ENCODE measurements around the gene YY1. TPM values are rescaled to one million over a fixed set of nuclear protein-coding genes. Genes with fewer than 3 reads are reported as not detected.

YY1 gene
- total RNA-seq, 1 donor from 2014 or later, result 87.5 TPM

- TF ChIP-seq EZH2 (IDR thresholded peaks at IDR 0.05; ENCODE audit: insufficient read depth, low read length), result no peak
- TF ChIP-seq CTCF (IDR thresholded peaks at IDR 0.05; ENCODE audit: insufficient read depth, low read depth, low read length), result no peak
- no peak overlapping the region for H3K27ac ChIP-seq (ENCODE audit: low read depth, low read length)
- Mint-ChIP-seq H3K9me3 (ENCODE audit: unreplicated experiment) (no peaks in the 10 kb centered on the region), H3K4me1 (ENCODE audit: low read depth, unreplicated experiment) (no peaks in the 10 kb centered on the region), H3K4me3 (ENCODE audit: unreplicated experiment) (no peak overlapping the region), H3K27ac (ENCODE audit: unreplicated experiment) (no peak overlapping the region), H3K27me3 (ENCODE audit: low read depth, unreplicated experiment) (peaks cover 13% of the 10 kb centered on the region), H3K36me3 (ENCODE audit: low read depth, unreplicated experiment) (peaks cover 21% of the 10 kb centered on the region)
- H3K4me2 ChIP-seq (ENCODE audit: low read length), result no peak overlapping the region
- no peaks in the 10 kb centered on the region for H3K36me3 ChIP-seq (ENCODE audit: insufficient read depth, low read length)
- DNase-seq (ENCODE audit: low read depth) (no peak), FAIRE-seq (no peak)
- H3K9ac ChIP-seq (ENCODE audit: low read length), result no peak overlapping the region
- no peaks in the 10 kb centered on the region for H3K9me3 ChIP-seq (ENCODE audit: insufficient read depth, low read depth, low read length)
- H3K27me3 ChIP-seq (ENCODE audit: insufficient read depth, low read length), result no peaks in the 10 kb centered on the region
- H2AFZ ChIP-seq (ENCODE audit: low read depth, low read length), result no peak overlapping the region
- no peaks in the 10 kb centered on the region for H3K4me1 ChIP-seq (ENCODE audit: insufficient read depth, low read length)
- H3K79me2 ChIP-seq (ENCODE audit: insufficient read depth, low read length), result no peaks in the 10 kb centered on the region
- no peaks in the 10 kb centered on the region for H4K20me1 ChIP-seq (ENCODE audit: insufficient read depth, low read length)
- H3K4me3 ChIP-seq (ENCODE audit: insufficient read depth, low read depth, low read length), result no peak overlapping the region
Measured at GRCh38 chr14:100330007-100330344, 91.0 kb downstream of the YY1 start.

- H3K4me1 ChIP-seq (ENCODE audit: insufficient read depth, low read length), result no peaks in the 10 kb centered on the region
Measured at GRCh38 chr14:100330388-100330931, 91.5 kb downstream of the YY1 start.

More at GRCh38 chr14:100330388-100330931, 91.5 kb downstream of the YY1 start:
- Histone ChIP-seq H2AFZ (ENCODE audit: low read depth, low read length) (no peak overlapping the region), H3K36me3 (ENCODE audit: insufficient read depth, low read length) (no peaks in the 10 kb centered on the region), H3K9me3 (ENCODE audit: insufficient read depth, low read depth, low read length) (no peaks in the 10 kb centered on the region), H3K27ac (ENCODE audit: low read depth, low read length) (no peak overlapping the region), H3K4me3 (ENCODE audit: insufficient read depth, low read depth, low read length) (no peak overlapping the region), H3K4me2 (ENCODE audit: low read length) (no peak overlapping the region), H4K20me1 (ENCODE audit: insufficient read depth, low read length) (no peaks in the 10 kb centered on the region), H3K79me2 (ENCODE audit: insufficient read depth, low read length) (no peaks in the 10 kb centered on the region), H3K9ac (ENCODE audit: low read length) (no peak overlapping the region), H3K27me3 (ENCODE audit: insufficient read depth, low read length) (no peaks in the 10 kb centered on the region)
- Mint-ChIP-seq H3K27ac (ENCODE audit: unreplicated experiment) (no peak overlapping the region), H3K4me1 (ENCODE audit: low read depth, unreplicated experiment) (no peaks in the 10 kb centered on the region), H3K9me3 (ENCODE audit: unreplicated experiment) (no peaks in the 10 kb centered on the region), H3K36me3 (ENCODE audit: low read depth, unreplicated experiment) (peaks cover 22% of the 10 kb centered on the region), H3K4me3 (ENCODE audit: unreplicated experiment) (no peak overlapping the region), H3K27me3 (ENCODE audit: low read depth, unreplicated experiment) (peaks cover 9% of the 10 kb centered on the region)
- no peak for DNase-seq (ENCODE audit: low read depth)
- FAIRE-seq, result no peak
- no peak for TF ChIP-seq EZH2 (IDR thresholded peaks at IDR 0.05; ENCODE audit: insufficient read depth, low read length)
- TF ChIP-seq CTCF (IDR thresholded peaks at IDR 0.05; ENCODE audit: insufficient read depth, low read depth, low read length), result no peak

All from astrocyte (in vitro differentiated cells and primary cell).